NCI-H748 (cell line): ENCODE data around the gene TEAD1.

Source experiments
- DNase-seq: peaks from one replicate; lab custom pipeline; 2025; ENCODE audit not compliant: unreplicated experiment; lab: John Stamatoyannopoulos, UW

TEAD1 gene

DNA sequence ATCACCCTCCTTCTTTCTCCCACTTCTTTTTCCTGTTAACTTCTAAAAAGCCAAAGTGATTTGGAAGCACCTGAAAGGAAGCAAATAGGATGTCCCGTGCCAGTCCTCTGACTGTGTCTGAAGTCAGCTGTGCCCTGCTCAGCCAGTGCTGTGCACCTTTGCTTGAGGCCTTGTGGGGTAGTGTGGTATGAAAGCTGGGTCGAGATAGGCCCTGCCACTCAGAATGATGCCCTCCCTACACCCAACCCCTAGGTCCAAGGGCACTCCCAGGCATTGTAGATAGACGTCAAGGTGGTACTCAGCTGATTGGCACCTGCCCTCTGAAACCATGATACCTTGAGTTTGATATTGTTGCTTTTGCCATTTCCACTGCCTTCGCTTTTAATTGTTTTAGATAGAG lies 251.3 kb downstream of the TEAD1 start:
- DNase-seq: no peak

GRCh38 chr11:12927221-12927620 lies 253.0 kb downstream of the TEAD1 start:
- no peak for DNase-seq

- DNase-seq: no peak
Observed at GRCh38 chr11:12927886-12928285, 253.7 kb downstream of the TEAD1 start.

- DNase-seq: no peak
Observed at GRCh38 chr11:12930850-12931249, 256.6 kb downstream of the TEAD1 start.

- no peak for DNase-seq
Observed at GRCh38 chr11:12932485-12932884, 258.3 kb downstream of the TEAD1 start.

GRCh38 chr11:12936200-12936599 lies 262.0 kb downstream of the TEAD1 start:
- DNase-seq: no peak

GRCh38 chr11:12938590-12939247 lies 264.5 kb downstream of the TEAD1 start:
- no peak for DNase-seq

GRCh38 chr11:12941671-12942070 lies 267.4 kb downstream of the TEAD1 start:
- DNase-seq: no peak

DNA sequence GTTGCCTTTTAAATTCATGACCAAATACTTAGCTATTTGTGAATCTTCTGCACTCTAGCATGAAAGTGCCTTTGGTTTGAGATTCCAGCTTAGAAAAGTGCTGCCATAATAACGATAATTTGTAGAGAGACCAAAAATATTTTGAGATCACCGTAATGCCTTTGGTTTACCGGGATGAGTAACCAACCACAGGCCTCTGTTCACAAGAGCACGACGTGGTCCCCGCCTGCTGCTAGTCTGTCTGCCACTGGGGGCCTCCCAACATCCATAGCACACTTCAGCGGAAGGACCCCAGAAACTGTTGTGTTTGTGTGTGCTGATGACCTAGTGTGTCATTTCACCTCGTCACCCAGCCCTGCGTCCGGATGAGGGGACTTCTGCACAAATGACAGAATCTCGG lies 267.9 kb downstream of the TEAD1 start:
- no peak for DNase-seq

GRCh38 chr11:12943311-12943710 lies 269.1 kb downstream of the TEAD1 start:
- DNase-seq: no peak

DNA sequence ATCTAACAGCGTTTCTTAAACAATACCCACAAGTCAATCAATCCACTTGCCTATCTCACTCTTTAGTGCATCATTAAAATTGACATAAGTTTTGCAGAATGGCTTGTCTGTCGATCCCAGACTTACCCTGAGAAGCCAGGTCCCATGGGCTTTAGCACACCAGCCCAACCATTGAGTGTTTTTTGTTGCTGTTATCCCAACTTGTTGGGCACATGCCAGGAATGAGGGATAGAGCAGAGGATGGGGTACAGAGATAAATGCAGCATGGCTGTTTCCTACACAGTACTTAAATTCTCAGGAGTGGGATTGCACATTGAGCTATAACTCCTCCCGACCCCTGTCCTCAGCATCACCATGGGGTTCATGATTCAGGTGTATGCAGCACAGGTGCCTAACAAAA lies 270.7 kb downstream of the TEAD1 start:
- no peak for DNase-seq

DNA sequence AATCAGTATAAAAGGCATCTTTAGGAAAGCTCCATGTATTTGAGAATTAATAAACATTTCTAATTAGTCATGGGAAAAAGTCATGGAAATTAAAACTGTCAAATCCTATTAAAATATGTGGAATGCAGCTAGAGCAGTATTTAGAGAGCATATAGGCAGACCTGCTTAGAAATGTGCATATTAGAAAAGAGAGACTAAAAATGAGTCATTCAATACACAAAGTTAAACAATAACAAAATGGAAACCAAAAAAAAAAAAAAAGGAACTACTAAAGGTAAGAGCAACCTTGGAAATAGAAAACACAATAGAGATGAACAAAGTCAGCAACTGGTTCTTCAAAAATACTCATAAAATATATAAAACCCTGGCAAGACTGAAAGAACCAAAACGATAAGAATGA lies 275.2 kb downstream of the TEAD1 start:
- no peak for DNase-seq

- no peak for DNase-seq
Observed at GRCh38 chr11:12950670-12951069, 276.4 kb downstream of the TEAD1 start.

GRCh38 chr11:12951376-12951775 lies 277.2 kb downstream of the TEAD1 start:
- no peak for DNase-seq

GRCh38 chr11:12952094-12952493 lies 277.9 kb downstream of the TEAD1 start:
- no peak for DNase-seq

DNA sequence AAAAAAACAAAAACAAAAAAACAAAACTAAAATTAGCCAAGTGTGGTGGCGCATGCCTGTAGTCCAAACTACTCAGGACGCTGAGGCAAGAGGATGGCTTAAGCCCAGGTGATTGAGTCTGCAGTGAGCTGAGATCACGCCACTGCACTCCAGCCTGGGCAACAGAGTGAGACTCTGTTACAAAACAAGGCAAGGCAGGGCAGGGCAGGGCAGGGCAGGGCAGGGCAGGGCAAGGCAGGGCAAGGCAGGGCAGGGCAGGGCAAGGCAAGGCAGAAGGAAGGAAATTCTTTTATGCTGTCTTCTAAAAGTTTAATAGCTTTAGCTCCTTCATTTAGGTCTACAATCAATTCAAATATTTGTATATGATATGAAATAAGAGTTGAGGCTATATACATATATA lies 284.8 kb downstream of the TEAD1 start:
- no peak for DNase-seq

- DNase-seq: peak; percentile 41
Observed at GRCh38 chr11:12961615-12962014, 287.4 kb downstream of the TEAD1 start.

DNA sequence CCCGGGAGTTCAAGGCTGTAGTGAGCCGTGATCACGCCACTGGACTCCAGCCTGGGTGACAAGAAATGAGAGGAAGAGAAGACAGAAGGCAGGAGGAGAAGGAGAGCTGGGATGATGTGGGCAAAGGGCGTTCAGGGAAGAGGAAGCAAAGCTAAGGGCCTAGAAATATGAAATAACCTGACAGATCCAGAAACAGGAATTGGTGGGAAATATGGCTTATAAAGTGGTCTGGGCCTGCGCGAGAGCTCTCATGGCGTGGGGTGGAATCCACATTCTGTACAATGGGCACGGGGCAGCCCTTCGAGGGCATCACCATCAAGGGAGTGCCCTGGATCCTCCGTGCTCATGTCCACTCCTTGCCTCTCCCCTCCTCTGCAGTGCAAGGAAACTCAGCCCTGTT lies 288.1 kb downstream of the TEAD1 start:
- DNase-seq: no peak

GRCh38 chr11:12963051-12963450 lies 288.8 kb downstream of the TEAD1 start:
- DNase-seq: no peak

GRCh38 chr11:12963792-12964536 lies 289.7 kb downstream of the TEAD1 start:
- DNase-seq: peak; percentile 82

- DNase-seq: no peak
Observed at GRCh38 chr11:12964650-12965049, 290.4 kb downstream of the TEAD1 start.

DNA sequence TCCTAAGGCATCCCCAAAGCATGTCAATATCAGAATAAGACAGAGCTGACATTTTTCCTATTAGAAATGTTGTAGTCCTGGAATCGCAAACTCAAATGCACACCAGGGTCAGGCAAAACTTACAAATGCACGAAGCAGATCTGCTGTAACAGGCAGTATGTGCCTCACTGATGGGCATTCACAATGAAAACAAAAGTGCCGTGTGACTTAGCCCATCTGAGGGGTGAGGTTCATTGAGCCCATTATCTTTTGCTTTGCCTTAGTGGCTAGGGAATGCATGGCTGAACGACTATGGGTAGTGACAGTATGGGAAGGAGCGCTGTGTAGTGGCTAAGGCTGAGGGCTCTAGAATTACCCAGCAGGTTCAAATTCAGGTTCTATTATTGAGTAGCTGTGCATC lies 291.8 kb downstream of the TEAD1 start:
- DNase-seq: no peak

DNA sequence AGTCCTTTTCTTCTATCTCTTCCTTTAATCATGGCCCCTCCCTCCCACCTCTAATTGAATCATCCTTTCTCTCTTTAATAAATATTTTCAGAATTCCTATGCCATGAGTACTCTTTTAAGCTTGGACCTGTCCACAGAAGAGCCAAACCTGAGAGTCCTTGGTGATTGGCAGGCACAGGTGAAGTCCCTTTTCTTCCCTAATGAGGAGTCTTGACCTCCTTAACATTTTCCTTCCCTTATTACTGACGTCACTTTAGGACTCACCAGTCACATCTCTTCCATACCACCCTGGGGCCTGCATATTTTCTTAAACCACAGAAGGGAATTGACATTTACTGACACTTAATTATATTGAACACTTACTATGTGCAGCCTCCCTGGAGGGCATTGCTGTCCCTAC lies 293.9 kb downstream of the TEAD1 start:
- no peak for DNase-seq
